Measurements from ENCODE around the gene NPIPB8.
"Not testable (repeated sequence)": the region's sequence is repeated elsewhere in the genome, so short reads cannot be mapped to it uniquely, and the experiment has no call there.

Gene NPIPB8

DNA sequence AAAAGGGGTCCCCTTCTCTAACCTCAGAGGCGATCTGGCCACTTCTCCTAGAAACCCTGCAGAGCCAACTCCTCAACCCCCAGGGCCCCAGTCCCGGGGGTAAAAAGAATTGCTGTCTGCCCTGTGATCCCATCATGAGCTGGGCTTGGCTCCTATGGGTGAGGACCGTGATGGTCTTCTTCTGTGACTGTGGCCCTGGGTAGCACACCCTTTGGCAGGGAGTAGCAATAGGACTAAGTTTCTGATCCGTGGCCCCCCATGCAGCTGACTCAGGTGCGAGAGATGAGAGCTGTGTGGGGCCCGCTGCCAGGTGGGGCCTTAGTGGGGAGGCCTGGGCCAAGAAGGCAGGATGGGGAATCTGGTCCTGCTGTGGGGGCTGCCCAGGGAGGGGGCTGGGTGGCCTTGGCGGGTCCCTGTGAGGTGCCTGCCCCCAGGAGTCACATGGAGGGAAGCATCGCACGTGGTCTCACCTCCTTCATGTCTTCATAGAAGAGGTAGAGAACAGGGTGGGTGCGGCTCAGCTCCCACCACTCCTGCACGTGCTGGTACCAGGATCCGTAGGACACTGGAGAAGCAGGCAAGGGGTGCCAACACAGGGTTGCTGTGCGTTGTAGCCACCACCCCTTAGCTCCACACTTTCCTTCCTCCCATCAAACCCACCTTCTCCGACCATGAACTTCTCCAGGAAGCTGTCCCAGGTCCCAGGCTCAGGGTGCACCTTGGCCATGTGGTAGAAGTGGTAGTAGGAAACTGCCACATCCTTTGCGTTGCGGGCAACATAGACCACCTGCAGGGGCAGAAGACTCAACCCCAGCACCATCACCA lies 31.4 kb upstream of the NPIPB8 start:
- DNase-seq (ENCODE audit: low read depth, low spot score): no peak

DNA sequence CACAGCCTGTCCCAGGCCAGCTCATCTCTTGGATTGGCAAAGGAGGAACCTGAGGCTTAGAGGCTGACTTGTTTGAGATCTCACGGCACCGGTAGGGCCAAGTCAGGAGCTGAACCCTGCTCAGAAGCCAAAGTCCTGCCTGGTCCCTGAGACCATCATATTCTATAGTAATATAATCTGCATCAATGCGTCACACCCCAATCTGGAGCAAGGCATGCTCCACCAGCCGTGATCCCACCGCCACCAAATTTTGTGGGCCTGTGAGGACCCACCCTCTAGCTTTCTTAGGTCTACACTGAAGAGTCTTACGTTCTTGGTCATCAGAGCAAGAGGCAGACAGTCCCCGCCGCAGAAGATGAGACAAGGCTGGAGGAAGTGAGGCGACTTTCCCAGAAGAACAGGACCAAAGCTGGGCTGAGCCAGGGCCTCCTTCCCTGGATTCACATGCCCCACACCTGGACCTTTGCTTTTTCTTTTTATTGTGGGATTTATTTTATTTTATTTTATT lies 30.7 kb upstream of the NPIPB8 start:
- no peak for DNase-seq (ENCODE audit: low read depth, low spot score)

DNA sequence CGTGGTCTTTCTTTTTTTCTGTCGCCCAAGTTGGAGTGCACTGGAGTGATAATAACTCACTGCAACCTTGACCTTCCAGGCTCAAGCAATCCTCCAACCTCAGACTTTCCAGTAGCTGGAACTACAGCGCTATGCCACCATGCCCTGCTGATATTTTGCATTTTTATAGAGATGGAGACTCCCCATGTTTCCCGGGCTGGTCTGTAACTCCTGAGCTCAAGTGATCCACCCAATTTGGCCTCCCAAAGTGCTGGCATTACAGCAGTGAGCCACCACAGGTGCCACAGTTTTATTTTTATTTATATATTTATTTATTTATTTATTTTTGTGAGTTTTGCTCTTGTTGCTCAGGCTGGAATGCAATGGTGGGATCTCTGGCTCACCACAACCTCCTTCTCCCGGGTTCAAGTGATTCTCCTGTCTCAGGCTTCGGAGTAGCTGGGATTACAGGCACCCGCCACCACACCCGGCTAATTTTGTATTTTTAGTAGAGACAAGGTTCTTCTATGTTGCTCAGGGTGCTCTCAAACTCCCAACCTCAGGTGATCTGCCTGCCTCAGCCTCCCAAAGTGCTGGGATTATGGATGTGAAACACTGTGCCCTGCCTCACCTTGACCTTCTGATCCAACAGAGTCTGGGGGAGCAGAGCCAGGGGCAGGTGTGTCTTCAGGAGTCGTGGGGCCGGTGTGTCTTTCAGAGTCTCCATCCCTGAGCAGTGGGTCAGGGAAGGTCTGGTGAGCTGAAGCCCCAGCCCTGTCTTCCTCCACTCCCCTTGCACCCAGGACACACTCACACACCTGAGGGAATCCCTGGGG lies 30.0 kb upstream of the NPIPB8 start:
- not testable (repeated sequence) for DNase-seq (ENCODE audit: low read depth, low spot score)

- DNase-seq (ENCODE audit: low read depth, low spot score): not testable (repeated sequence)
Observed at GRCh38 chr16:28608496-28608808, 29.4 kb upstream of the NPIPB8 start.

GRCh38 chr16:28608867-28609596 lies 28.8 kb upstream of the NPIPB8 start:
- not testable (repeated sequence) for DNase-seq (ENCODE audit: low read depth, low spot score)

- no peak for DNase-seq (ENCODE audit: low read depth, low spot score)
Observed at GRCh38 chr16:28609631-28610594, 28.0 kb upstream of the NPIPB8 start, which contains the start of gene SULT1A1. Gene SULT1A1, minus strand, starts transcription at chr16:28610044. Its CDS starts 1,189 bp downstream, at chr16:28608855.

DNA sequence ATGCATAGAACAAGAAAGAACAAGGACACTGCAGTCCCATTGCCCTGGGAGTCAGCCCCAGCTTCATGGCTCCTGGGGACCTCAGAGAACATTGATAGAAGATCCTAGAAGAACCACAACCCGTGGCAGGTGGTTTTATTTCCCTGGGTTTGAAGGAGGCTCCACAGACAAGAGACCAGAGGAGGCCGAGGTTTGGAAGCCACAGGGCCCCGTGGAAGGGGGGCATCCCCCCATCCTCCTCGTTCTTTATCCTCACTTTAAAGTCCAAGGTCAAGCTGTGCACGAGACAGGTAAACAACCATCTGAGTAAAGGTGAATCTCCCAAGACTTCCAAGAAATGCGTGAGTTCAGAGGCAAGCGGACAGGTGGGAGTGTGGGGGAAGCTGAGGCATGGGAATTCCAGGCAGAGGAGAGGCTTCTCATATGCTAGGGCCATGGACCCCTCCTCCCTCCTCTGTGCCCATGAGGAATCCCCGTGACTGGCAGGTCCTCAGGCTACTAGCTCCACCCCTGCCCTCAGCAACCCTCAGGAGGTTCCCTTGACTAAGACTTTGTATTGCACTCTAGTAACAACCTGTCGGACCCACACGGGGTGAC lies 27.2 kb upstream of the NPIPB8 start:
- DNase-seq (ENCODE audit: low read depth, low spot score): no peak

DNA sequence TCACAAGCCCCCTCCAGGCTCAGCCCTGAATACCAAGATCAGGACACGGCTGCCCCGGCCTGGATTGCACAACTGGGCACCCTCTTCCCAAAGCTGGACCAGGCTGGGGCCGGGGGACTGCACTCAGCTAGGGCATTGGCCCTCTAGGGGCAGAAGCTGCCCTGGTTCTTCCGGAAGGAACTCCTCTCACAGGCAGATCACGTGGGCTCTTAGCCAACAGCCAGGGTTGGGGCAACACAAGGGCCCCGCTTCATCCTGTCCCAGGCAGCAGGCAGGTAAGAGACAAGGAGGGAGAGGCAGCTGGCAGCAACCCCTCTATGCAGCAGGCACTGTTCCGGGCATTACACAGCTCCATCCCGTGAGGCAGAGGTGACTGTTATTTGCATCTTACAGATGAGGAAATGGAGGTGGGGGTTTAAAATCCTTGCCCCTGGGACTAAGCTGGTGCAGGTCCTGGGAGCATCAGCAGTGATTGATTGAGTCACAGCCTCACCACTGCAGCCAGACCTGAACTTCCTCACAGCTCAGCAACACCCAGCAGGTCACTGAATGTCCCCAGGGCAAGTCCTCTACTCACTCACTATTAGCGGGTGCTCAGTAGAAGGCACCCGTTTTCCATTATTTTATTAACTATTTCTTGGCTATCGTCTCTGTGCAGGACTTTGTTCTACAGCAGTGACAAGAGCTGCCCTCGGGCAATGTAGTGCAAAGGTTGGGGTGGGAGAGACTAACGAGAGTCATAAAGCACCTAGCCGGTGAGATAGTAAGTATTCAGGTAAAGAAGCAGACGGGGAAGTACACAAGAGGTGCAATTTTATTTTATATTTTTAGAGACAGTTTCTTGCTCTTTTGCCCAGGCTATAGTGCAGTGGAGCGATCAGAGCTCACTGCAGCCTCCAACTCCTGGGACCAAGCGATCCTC lies 25.2 kb upstream of the NPIPB8 start:
- not testable (repeated sequence) for DNase-seq (ENCODE audit: low read depth, low spot score)

GRCh38 chr16:28613912-28614311 lies 24.0 kb upstream of the NPIPB8 start:
- DNase-seq (ENCODE audit: low read depth, low spot score): not testable (repeated sequence)

DNA sequence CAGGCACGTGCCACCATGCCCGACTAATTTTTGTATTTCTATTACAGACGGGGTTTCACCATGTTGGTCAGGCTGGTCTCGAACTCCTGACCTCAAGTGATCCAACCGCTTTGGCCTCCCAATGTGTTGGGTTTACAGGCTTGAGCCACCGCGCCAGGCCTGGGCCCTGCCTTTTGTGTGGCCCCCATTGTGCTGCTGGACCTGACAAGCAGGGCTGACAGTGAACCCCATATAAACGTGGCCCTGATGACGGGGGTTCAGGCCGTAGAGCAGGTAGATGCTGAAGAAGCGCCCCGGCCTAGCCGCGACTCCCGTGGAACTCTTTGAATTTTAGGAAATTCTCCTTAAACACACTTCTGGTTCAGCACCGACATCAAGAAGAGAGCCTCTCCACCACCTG lies 23.3 kb upstream of the NPIPB8 start:
- DNase-seq (ENCODE audit: low read depth, low spot score): not testable (repeated sequence)

GRCh38 chr16:28615486-28616223 lies 22.2 kb upstream of the NPIPB8 start:
- DNase-seq (ENCODE audit: low read depth, low spot score): not testable (repeated sequence)

GRCh38 chr16:28616224-28616577 lies 21.7 kb upstream of the NPIPB8 start:
- DNase-seq (ENCODE audit: low read depth, low spot score): not testable (repeated sequence)

- DNase-seq (ENCODE audit: low read depth, low spot score): no peak
Observed at GRCh38 chr16:28616636-28617035, 21.2 kb upstream of the NPIPB8 start.

DNA sequence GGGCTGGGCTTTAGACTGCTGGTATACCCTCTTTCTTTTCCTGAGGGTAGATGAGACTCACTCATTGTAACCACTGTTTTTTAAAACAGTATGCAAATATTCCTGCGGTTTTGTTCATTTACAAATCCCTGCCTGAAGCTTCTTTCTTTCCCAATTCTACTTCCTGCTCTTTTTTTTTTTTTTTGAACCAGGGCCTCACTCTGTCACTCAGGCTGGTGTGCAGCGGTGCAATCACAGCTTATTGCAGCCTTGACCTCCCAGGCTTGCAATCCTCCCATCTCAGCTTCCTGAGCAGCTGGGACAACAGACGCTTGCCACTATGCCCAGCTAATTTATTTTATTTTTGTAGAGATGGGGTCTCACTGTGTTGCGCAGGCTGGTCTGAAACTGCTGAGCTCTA lies 20.0 kb upstream of the NPIPB8 start:
- DNase-seq (ENCODE audit: low read depth, low spot score): no peak

GRCh38 chr16:28620316-28620715 lies 17.5 kb upstream of the NPIPB8 start:
- DNase-seq (ENCODE audit: low read depth, low spot score): not testable (repeated sequence)

DNA sequence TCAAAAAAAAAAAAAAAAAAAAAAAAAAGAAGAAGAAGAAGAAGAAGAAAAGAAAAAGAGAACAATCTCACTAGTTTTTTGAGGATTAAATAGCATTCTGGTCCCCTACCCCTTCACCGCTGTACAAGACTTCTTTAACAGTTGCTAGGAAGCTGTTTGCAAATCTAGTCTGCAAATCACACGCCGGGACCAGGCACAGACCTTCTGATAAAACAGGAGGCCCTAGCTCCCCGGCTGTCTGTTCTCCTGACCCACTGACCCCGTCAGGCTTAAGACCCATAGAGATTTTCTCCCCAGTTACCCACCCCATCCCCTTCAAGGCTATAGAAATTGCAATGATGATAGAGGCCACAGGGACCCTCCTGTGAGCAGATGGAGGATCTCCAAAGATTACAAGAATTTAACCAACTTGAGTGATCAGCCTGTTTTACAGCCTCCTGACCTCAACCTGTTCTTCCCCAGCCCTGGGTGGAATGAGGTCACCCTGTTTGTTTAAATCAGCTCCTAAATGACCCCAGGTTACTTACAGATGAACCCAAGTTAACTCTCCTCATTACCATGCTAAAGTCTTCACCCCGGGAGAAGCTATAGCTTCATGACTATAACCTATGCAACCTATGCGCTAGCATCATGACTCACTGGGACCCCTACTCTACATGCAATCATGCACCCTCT lies 16.2 kb upstream of the NPIPB8 start:
- no peak for DNase-seq (ENCODE audit: low read depth, low spot score)

DNA sequence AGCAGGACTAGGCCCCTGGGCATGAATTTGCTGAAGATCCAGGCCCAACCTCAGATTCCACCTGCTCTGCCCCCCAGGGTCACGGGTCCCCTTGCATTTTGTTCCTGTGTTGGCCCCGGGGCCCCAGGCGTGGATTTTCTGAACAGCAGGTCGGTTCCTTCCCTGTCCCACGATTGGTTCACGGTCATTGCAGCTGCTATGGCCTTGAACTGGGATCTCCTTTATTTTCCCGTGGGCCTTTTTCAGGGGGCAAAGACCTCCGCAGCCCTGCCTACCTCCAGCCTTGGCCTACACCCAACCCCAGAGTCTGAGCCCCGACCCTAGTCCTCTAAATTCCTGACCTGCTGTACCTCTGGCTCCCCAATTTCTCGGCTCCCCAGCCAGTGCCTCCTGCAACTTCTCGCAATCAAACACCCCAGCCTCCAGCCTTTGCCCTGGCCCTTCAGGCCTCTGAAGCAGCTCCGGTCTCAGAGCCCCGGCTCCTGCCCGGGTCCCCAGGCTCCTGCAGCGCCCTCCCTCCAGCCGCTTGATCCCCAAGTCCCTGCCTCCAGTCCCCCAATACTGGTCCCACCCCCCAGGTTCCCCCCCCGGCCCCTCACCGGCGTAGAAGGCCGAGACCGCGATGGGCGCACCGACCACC lies 15.2 kb upstream of the NPIPB8 start:
- DNase-seq (ENCODE audit: low read depth, low spot score): not testable (repeated sequence)

Measured in smooth muscle cell of the brain vasculature (primary cell).